IPS-20b (cell line): Measurements from ENCODE around the gene IFNA4.
"Not testable (repeated sequence)": the region's sequence is repeated elsewhere in the genome, so short reads cannot be mapped to it uniquely, and the experiment has no call there.

Source experiments
- H3K27ac ChIP-seq: one replicate; pipeline ENCODE4 v1.5.1; 2013; ENCODE audit warnings: low read length
- H3K27me3 ChIP-seq: 2 replicates; pipeline ENCODE4 v1.6.1; 2013; ENCODE audit warnings: mild to moderate bottlenecking, low read length, inconsistent platforms; ENCODE audit not compliant: insufficient read depth
- H3K36me3 ChIP-seq: 2 replicates; pipeline ENCODE4 v1.6.1; 2013; ENCODE audit warnings: low read depth, mild to moderate bottlenecking, inconsistent platforms, low read length, moderate library complexity; ENCODE audit not compliant: insufficient read depth
- H3K4me1 ChIP-seq: 2 replicates; pipeline ENCODE4 v1.6.1; 2013; ENCODE audit warnings: mild to moderate bottlenecking, control low read depth, inconsistent platforms, low read length, moderate library complexity; ENCODE audit not compliant: insufficient read depth
- H3K4me3 ChIP-seq: 2 replicates; pipeline ENCODE4 v1.5.1; 2013; ENCODE audit warnings: mild to moderate bottlenecking, low read length, inconsistent platforms
- H3K9ac ChIP-seq: 2 replicates; pipeline ENCODE4 v1.6.1; 2013; ENCODE audit warnings: low read depth, mild to moderate bottlenecking, inconsistent platforms, low read length, moderate library complexity
- H3K9me3 ChIP-seq: 2 replicates; pipeline ENCODE4 v1.6.1; 2013; ENCODE audit warnings: mild to moderate bottlenecking, low read depth, low read length, inconsistent platforms; ENCODE audit not compliant: insufficient read depth

Gene IFNA4

GRCh38 chr9:21207043-21207442 is 19.7 kb upstream of the IFNA4 start, which contains the start of gene IFNA10:
TSS of gene IFNA10 (minus strand) at chr9:21207143. CDS start at chr9:21207097, 46 bp downstream.
- H3K9ac ChIP-seq, H3K9me3 ChIP-seq, H3K4me1 ChIP-seq, H3K36me3 ChIP-seq, H3K4me3 ChIP-seq, H3K27ac ChIP-seq, H3K27me3 ChIP-seq: not testable (repeated sequence)

GRCh38 chr9:21205204-21205603 is 17.8 kb upstream of the IFNA4 start:
- Histone ChIP-seq H3K9ac (no peak overlapping the region), H3K27ac (no peak overlapping the region), H3K36me3 (no peaks in the 10 kb centered on the region), H3K4me3 (no peak overlapping the region), H3K27me3 (no peaks in the 10 kb centered on the region), H3K4me1 (no peaks in the 10 kb centered on the region), H3K9me3 (no peaks in the 10 kb centered on the region)

GRCh38 chr9:21202105-21202504 is 14.7 kb upstream of the IFNA4 start, which contains the start of gene IFNA7:
TSS of gene IFNA7 (minus strand) at chr9:21202205. CDS start at chr9:21202165, 40 bp downstream.
- not testable (repeated sequence) for H3K4me1 ChIP-seq, H3K27ac ChIP-seq, H3K9me3 ChIP-seq, H3K4me3 ChIP-seq, H3K27me3 ChIP-seq, H3K9ac ChIP-seq, H3K36me3 ChIP-seq

- not testable (repeated sequence) for H3K9ac ChIP-seq, H3K27me3 ChIP-seq, H3K4me3 ChIP-seq, H3K27ac ChIP-seq, H3K4me1 ChIP-seq, H3K9me3 ChIP-seq, H3K36me3 ChIP-seq
These were observed 7.7 kb upstream of the IFNA4 start for GRCh38 chr9:21194867-21195776.

GRCh38 chr9:21182810-21183736 is 4.3 kb downstream of the IFNA4 start:
- H3K27me3 ChIP-seq, H3K27ac ChIP-seq, H3K36me3 ChIP-seq: not testable (repeated sequence)

DNA sequence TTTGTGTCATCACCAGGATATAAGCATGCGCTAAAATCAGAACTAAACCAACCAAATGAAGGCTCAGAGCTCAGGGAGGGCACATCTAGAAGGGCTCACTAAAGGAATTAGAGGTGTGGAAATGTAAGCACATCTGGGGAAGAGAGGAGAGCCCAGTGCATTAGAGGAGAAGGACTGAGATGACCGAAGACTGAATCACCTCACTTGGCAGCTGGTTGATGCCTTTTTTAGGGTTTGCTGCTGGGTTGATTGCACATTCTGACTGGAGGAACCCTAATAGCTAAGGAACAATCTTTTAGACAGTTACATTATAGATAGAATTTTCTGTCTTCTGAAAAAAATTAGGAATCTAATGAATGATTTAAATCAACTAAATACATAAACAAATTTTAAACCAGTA is 12.7 kb downstream of the IFNA4 start:
- Histone ChIP-seq H3K27me3 (no peaks in the 10 kb centered on the region), H3K4me3 (no peak overlapping the region), H3K9ac (no peak overlapping the region), H3K27ac (no peak overlapping the region), H3K9me3 (no peaks in the 10 kb centered on the region), H3K4me1 (no peaks in the 10 kb centered on the region), H3K36me3 (no peaks in the 10 kb centered on the region)

More at GRCh38 chr9:21182810-21183736, 4.3 kb downstream of the IFNA4 start:
- not testable (repeated sequence) for H3K9me3 ChIP-seq, H3K9ac ChIP-seq, H3K4me1 ChIP-seq, H3K4me3 ChIP-seq

DNA sequence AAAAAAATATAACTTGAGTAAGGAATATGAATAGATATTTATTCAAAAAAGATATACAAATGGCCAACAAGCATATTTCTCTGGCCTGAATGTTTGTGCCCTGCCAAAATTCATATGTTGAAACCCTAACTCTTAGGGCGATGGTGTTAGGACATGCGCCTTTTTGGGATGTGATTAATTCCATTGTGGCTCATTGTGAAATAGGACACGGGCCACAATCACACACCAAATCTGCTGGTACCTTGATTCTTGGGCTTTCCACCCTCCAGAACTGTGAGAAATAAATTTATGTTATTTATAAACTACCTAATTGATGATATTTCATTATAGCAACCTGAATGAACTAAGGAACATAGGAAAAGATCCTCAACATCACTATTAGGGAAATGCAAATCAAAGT is 15.2 kb downstream of the IFNA4 start:
- H3K36me3 ChIP-seq, result no peaks in the 10 kb centered on the region
- H3K9ac ChIP-seq, result no peak overlapping the region
- H3K27ac ChIP-seq, result no peak overlapping the region
- no peaks in the 10 kb centered on the region for H3K27me3 ChIP-seq
- no peak overlapping the region for H3K4me3 ChIP-seq
- no peaks in the 10 kb centered on the region for H3K4me1 ChIP-seq
- H3K9me3 ChIP-seq, result no peaks in the 10 kb centered on the region

GRCh38 chr9:21171351-21171750 is 16.0 kb downstream of the IFNA4 start:
- Histone ChIP-seq H3K27ac (no peak overlapping the region), H3K27me3 (no peaks in the 10 kb centered on the region), H3K4me3 (no peak overlapping the region), H3K4me1 (no peaks in the 10 kb centered on the region), H3K9me3 (no peaks in the 10 kb centered on the region), H3K9ac (no peak overlapping the region), H3K36me3 (no peaks in the 10 kb centered on the region)

- H3K9ac ChIP-seq, H3K27ac ChIP-seq, H3K36me3 ChIP-seq, H3K9me3 ChIP-seq, H3K4me3 ChIP-seq, H3K27me3 ChIP-seq, H3K4me1 ChIP-seq: not testable (repeated sequence)
These were observed 20.8 kb downstream of the IFNA4 start, which contains the start of gene IFNA21 for GRCh38 chr9:21166560-21166959. TSS of gene IFNA21 (minus strand) at chr9:21166660. CDS start at chr9:21166612, 48 bp downstream.

GRCh38 chr9:21165516-21165915 is 21.9 kb downstream of the IFNA4 start:
- no peaks in the 10 kb centered on the region for H3K27me3 ChIP-seq
- H3K9me3 ChIP-seq, result no peaks in the 10 kb centered on the region
- no peak overlapping the region for H3K27ac ChIP-seq
- no peaks in the 10 kb centered on the region for H3K36me3 ChIP-seq
- H3K9ac ChIP-seq, result no peak overlapping the region
- no peaks in the 10 kb centered on the region for H3K4me1 ChIP-seq
- no peak overlapping the region for H3K4me3 ChIP-seq

GRCh38 chr9:21160178-21160577 is 27.2 kb downstream of the IFNA4 start:
- Histone ChIP-seq H3K27ac (no peak overlapping the region), H3K4me1 (no peaks in the 10 kb centered on the region), H3K27me3 (no peaks in the 10 kb centered on the region), H3K9ac (no peak overlapping the region), H3K9me3 (no peaks in the 10 kb centered on the region), H3K4me3 (no peak overlapping the region), H3K36me3 (no peaks in the 10 kb centered on the region)
